COR-L47 (cell line): ENCODE results near the gene ITIH4.

ENCODE experiments used
- DNase-seq: peaks from one replicate; lab custom pipeline; 2025; lab: John Stamatoyannopoulos, UW

Gene ITIH4

GRCh38 chr3:52798376-52798977 is 32.0 kb downstream of the ITIH4 start:
- no peak for DNase-seq

GRCh38 chr3:52796411-52796810 is 34.1 kb downstream of the ITIH4 start:
- no peak for DNase-seq

- no peak for DNase-seq
Observed at GRCh38 chr3:52795298-52795900, 35.1 kb downstream of the ITIH4 start.

GRCh38 chr3:52794612-52795099 is 35.8 kb downstream of the ITIH4 start, which contains the start of gene ITIH3:
ITIH3 (plus strand) TSS chr3:52794796; CDS start chr3:52794804, 8 bp downstream.
- no peak for DNase-seq

DNA sequence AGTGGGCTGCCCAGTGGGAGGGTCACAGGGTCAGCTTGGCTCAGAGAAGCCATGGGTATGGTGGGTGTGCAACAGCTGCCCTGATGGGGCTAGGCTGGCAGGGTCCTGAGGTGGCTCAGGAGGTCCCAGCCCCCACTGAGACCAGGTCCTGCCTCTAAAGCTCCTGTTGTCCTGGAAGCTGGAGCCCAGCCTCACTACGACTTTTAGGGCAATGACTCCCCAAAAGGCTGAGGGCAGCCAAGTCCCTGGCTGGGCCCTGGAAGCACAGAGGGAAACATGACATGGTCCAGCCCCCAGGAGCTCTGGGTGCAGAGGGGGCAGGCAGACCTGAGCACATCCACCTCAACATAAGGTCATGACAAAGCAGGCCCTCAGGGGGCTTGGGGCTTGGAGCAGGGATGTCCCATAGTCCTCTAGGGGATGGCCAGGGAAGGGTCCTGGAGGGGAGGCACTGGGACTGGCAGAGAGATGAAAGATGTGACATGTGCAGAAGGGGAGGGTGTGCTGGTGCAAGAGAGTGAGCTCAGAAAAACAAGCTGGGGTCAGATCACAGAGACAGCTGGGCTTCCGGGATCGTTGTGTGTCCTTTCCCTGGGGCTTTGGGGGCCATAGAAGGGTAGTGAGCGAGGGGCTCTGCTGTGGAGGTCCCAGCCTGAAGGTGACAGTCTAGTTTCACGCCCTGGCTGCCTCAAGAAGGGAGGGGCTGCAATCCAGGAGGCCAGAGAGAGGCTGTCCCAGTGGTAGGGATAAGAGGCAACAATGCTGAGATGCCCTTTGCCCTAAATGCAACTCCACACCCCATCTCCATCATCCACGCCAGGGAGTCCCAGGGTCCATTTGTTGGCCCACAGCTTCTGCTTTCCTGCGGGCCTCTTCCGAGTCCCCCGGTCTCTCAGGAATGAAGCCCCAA is 36.5 kb downstream of the ITIH4 start:
- no peak for DNase-seq

DNA sequence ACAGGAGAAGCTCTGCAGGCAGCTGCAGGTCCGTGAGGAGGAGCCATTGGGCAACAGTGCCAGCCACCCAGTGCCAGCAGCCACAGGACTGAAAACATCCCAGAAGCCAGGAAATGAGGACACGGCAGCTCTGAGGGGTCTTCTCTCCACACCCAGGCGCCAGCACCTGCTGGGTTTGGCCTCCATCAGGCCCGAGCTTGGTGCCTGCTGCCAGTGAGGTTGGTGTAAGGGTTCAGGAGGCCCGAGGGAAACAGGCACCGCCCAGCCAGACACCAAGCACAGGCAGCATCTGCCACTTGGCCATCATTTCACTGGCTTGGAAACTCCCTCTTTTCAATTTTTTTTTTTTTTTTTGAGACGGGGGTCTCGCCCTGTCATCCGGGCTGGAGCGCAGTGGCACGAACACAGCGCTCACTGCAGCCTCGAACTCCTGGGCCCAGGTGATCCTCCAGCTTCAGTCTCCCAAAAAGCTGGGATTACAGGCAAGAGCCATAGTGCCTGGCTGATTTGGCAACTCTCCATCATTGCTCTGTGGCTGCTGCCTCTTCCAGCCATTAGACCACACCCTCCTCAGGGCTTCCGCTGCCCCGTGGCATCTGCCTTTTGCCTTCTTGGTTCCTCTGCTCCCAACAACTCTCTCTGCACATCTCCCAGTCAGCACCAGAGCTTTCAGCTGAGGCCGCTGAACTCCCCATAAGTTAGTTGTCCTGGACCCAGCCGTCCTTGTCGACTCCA is 37.3 kb downstream of the ITIH4 start:
- no peak for DNase-seq

DNA sequence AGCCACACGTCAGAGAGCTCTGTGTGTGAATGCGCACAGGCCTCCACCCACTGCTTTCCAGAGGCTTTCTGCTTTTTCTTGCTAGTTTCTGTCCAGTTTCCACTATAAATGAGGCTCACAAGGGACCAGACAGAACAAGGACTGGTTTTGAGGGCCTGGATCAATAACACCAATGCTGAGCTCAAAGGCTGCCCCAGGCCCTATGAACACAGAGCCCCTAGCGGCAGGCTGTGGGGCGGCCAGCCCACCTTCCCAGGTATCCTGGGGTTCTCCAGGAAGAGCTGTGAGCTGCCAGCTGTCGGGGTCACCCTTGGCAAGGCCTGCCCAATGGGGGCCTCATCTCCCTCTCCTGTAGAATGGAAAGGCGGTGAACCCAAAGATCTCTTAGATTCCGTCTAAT is 38.1 kb downstream of the ITIH4 start:
- DNase-seq = no peak

DNA sequence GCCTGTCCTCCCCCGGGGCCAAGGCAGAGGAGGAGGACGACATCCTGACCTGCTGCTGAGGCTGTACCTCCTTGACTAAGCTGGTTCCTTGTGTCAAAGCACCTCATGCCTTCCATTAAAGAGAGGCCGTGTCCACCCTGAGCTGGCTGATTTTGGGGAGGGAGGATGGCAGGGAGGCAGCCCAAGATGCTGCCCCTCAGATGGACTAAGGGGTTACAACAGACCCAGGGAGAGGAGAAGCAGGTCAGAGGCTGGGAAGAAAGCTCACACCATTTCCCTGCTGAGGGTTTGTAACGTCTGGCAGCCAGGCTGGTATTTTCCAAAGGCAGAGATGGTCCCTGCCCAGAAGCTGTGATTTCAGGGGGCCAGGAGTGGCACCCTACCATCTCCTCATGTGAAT is 38.5 kb downstream of the ITIH4 start:
- no peak for DNase-seq

DNA sequence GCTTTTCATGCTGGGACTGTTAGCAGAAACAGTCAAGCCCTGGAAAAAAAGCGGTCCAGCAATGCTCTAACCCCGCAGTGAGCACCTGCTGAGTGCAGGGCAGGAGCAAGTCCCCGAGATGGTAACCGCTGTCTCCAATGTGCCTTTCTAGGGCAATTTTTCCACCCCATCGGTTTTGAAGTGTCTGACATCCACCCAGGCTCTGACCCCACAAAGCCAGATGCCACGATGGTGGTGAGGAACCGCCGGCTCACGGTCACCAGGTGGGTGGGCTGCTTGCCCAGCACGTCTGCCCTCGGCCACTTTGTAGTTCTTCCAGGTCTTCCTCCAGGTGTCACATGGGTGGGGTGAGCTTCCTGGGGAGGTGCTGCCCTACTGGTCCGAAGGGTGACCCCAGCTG is 39.1 kb downstream of the ITIH4 start:
- DNase-seq = no peak

DNA sequence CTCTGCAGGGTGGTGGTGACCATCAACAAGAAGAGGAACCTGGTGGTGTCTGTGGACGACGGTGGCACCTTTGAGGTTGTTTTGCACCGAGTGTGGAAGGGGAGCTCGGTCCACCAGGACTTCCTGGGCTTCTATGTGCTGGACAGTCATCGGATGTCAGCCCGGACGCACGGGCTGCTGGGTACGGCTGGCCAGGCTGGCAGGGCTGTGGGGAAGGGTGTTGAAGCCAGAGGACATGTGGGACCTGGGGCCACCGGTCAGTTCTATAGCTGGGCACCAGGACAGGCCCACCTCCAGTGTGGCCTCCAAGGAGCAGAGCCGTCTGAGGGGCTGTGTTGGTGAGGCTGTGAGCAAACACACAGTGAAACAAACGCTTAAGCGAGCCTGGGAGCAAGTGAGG is 39.7 kb downstream of the ITIH4 start:
- DNase-seq = no peak

DNA sequence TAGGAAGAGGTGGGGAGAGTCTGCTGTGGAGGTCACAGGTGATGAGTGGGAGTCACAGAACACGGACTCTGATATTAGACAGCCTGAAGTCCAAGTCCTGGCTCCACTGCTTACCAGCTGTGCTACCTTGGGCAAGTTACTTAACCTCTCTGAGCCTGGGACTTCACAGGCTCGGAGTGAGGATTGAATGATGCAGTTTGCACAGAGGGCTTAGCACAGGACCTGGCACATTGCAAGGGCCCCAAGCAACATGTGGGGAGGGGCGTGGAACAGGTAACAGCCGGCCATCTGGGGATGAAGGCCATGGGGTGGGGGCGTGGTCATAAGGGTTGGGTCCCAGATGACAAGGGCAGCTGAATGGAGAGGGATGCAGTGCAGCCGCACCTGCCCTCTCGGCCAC is 40.1 kb downstream of the ITIH4 start:
- DNase-seq = no peak

DNA sequence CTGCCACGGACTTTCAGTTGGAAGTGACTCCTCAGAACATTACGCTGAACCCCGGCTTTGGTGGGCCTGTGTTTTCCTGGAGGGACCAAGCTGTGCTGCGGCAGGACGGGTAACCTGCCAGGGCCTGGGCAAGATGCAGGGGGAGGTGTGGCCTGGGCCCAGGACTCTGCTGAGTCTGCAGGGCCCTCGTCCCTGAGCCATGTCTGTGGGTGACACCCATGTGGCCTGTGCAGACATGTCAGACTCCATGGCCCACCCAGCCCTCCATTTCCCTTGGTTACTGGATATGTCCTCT is 40.8 kb downstream of the ITIH4 start:
- DNase-seq = no peak

- no peak for DNase-seq
Observed at GRCh38 chr3:52788890-52789745, 41.4 kb downstream of the ITIH4 start.

DNA sequence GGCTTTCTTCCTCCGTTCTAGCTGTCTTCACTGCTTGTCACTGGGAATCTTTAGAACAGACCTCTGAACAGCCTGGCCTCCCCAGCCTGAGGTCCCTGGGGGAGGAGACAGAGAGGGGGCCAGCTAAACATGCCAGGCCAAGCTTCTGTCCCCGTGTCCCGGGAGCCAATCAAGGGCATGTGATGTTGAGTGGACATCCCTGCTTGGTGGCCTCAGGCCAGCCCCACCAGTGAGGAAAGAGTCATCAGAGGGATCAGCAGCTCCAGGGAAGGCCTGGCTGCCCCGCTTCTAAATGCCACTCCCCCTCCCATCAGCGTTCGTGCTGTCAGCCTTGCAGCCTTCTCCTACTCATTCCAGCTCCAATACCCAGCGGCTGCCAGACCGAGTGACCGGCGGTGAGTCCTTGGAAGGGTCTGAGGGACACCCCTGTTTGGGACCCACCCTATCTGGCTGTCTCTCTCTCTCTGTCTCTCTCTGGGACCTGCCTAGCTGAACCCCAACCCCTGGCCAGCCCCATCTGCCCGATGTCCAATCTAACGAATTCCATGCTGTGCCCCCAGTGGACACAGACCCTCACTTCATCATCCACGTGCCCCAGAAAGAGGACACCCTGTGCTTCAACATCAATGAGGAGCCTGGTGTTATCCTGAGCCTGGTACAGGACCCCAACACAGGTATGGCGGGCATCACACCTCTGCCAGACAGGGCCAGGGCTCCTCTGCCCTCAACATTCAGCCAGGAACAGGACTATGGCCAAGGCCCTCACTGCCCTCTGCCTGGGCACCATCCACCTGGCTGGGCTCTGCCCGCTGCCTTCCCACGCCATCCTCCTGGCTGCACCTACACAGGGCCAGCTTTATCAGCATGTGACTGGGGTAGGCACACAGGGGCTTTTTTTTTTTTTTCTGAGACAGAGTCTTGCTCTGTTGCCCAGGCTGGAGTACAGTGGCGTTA is 42.5 kb downstream of the ITIH4 start:
- no peak for DNase-seq

GRCh38 chr3:52787246-52787645 is 43.2 kb downstream of the ITIH4 start:
- DNase-seq = no peak

DNA sequence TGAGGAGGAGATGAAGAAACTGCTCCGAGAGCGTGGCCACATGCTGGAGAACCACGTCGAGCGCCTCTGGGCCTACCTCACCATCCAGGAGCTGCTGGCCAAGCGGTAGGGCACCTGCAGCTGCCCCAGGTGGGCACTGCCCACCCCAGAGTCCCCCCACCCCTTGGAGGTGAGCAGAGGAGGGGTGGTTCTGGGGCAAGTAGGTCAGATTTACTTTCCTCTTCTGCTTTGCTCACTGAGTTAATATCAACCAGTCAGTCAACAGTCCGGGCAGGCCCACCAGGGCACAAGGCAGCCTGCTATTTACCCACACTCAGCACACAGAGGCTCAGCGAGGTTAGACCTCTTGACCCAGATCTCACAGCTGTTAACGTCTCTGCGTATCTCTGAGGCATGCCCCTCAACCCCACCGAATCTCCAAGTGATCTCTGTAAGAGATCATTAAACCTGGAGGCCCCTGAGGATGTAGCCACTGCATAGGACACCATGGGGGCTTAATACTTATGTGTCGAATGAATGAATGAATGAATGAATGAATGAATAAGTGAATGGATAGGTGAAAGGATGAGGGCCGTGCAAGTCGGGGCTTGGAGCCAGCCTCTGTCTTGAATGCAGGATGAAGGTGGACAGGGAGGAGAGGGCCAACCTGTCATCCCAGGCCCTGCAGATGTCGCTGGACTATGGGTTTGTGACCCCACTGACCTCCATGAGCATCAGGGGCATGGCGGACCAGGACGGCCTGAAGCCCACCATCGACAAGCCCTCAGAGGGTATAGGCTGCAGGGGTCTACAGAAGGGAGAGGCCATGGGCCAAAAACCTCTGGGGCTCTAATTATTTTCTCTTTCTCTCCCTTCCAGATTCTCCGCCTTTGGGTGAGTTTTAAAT is 43.9 kb downstream of the ITIH4 start:
- DNase-seq = no peak

- DNase-seq = no peak
Observed at GRCh38 chr3:52784931-52785590, 45.4 kb downstream of the ITIH4 start.

GRCh38 chr3:52784021-52784621 is 46.4 kb downstream of the ITIH4 start:
- no peak for DNase-seq
